Loucy (cell line): Measurements from ENCODE around the gene SELL.
"Not testable (repeated sequence)": the region's sequence is repeated elsewhere in the genome, so short reads cannot be mapped to it uniquely, and the experiment has no call there.

Source experiments
- H2AFZ ChIP-seq: fragments of 200-600 bp; sonication (generic); 2 replicates; pipeline ENCODE4 v1.6.0; 2016; ENCODE audit warnings: antibody characterized with exemption, mild to moderate bottlenecking, low read length, moderate library complexity
- H3F3A ChIP-seq: fragments of 200-600 bp; 2 replicates; pipeline ENCODE4 v1.6.0; 2016; ENCODE audit warnings: antibody characterized with exemption, low read depth, mild to moderate bottlenecking
- H3K27me3 ChIP-seq: fragments of 200-600 bp; sonication (generic); 2 replicates; pipeline ENCODE4 v1.6.1; 2014; ENCODE audit warnings: low read length, mild to moderate bottlenecking; ENCODE audit not compliant: insufficient read depth, poor library complexity, severe bottlenecking
- H3K36me3 ChIP-seq: fragments of 200-600 bp; sonication (generic); 2 replicates; pipeline ENCODE4 v1.6.1; 2016; ENCODE audit warnings: low read length; ENCODE audit not compliant: insufficient read depth
- H3K4me1 ChIP-seq: fragments of 200-600 bp; sonication (generic); 2 replicates; pipeline ENCODE4 v1.5.1; 2014; ENCODE audit warnings: low read length, mild to moderate bottlenecking; ENCODE audit not compliant: insufficient read depth, poor library complexity, severe bottlenecking
- H3K4me2 ChIP-seq: fragments of 200-600 bp; sonication (generic); 2 replicates; pipeline ENCODE4 v1.6.0; 2014; ENCODE audit warnings: antibody characterized with exemption, low read length, low read depth, mild to moderate bottlenecking; ENCODE audit not compliant: poor library complexity, severe bottlenecking
- H3K4me3 ChIP-seq: fragments of 200-600 bp; sonication (generic); 2 replicates; pipeline ENCODE4 v1.5.1; 2014; ENCODE audit warnings: low read length, mild to moderate bottlenecking, mixed read lengths; ENCODE audit not compliant: poor library complexity, severe bottlenecking
- H3K79me2 ChIP-seq: fragments of 200-600 bp; sonication (generic); 2 replicates; pipeline ENCODE4 v1.6.1; 2014; ENCODE audit warnings: low read length; ENCODE audit not compliant: insufficient read depth
- H3K9ac ChIP-seq: fragments of 200-600 bp; sonication (generic); 2 replicates; pipeline ENCODE4 v1.6.0; 2014; ENCODE audit warnings: mild to moderate bottlenecking, low read depth, low read length, moderate library complexity; ENCODE audit not compliant: poor library complexity, severe bottlenecking
- H3K9me2 ChIP-seq: fragments of 200-600 bp; sonication (generic); replicated peaks from 2 replicates; pipeline ENCODE4 v1.6.1; 2016; ENCODE audit warnings: low read depth, low read length, mixed read lengths
- H3K9me3 ChIP-seq: fragments of 200-600 bp; sonication (generic); 2 replicates; pipeline ENCODE4 v1.6.1; 2014; ENCODE audit warnings: mild to moderate bottlenecking, antibody characterized with exemption, low read length, low read depth; ENCODE audit not compliant: insufficient read depth
- H4K20me1 ChIP-seq: fragments of 200-600 bp; sonication (generic); 2 replicates; pipeline ENCODE4 v1.6.0; 2014; ENCODE audit warnings: antibody characterized with exemption, low read length, mild to moderate bottlenecking; ENCODE audit not compliant: insufficient read depth, poor library complexity, severe bottlenecking
- EZH2phosphoT487 ChIP-seq: fragments of 200-600 bp; IDR thresholded peaks from 2 replicates; pipeline ENCODE4 v1.6.1; 2018; ENCODE audit warnings: antibody characterized with exemption, mild to moderate bottlenecking, moderate library complexity, borderline replicate concordance
- TF ChIP-seq, protein P1 (sequence below): fragments of 200-600 bp; sonication (generic); conservative IDR thresholded peaks from 2 replicates; pipeline ENCODE4 v1.5.1; 2014; ENCODE audit warnings: mild to moderate bottlenecking, antibody characterized with exemption, low read length

SELL gene

GRCh38 chr1:169658777-169659176 is 52.6 kb downstream of the SELL start:
- not testable (repeated sequence) for H3K4me2 ChIP-seq, H3K9ac ChIP-seq, H3K27me3 ChIP-seq, H3K36me3 ChIP-seq, H3K79me2 ChIP-seq, H2AFZ ChIP-seq, H3F3A ChIP-seq, H3K9me2 ChIP-seq, H4K20me1 ChIP-seq, H3K4me3 ChIP-seq
- H3K9me3 ChIP-seq, result peaks cover 16% of the 10 kb centered on the region; the same call in 1 of the 2 replicates
- H3K4me1 ChIP-seq, result peaks cover 11% of the 10 kb centered on the region

DNA sequence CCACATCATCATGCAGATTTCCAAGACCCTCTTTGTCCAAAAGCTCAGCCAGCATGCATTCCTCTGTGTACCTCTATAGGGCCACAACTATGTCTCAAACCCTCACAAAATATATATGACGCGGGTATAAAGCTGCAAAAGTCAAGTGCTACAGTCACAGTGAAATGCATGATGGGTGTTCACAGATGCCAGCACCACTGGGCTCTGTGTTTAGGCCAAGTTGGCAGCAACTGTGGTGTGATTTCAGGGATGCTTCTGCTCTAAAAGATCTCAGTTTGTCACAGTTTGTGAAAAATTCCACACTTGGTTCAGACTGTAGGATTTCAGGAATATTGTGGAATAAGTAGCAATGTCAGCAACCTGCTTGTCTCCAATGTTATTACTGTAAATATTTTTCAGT is 57.5 kb downstream of the SELL start:
- no peaks in the 10 kb centered on the region for H3K9me2 ChIP-seq
- no peaks in the 10 kb centered on the region for H4K20me1 ChIP-seq
- no peak overlapping the region for H2AFZ ChIP-seq
- no peaks in the 10 kb centered on the region for H3K27me3 ChIP-seq
- no peak overlapping the region for H3K4me3 ChIP-seq
- no peak overlapping the region for H3K4me2 ChIP-seq
- no peak for TF ChIP-seq EZH2phosphoT487
- TF ChIP-seq, protein P1, sequence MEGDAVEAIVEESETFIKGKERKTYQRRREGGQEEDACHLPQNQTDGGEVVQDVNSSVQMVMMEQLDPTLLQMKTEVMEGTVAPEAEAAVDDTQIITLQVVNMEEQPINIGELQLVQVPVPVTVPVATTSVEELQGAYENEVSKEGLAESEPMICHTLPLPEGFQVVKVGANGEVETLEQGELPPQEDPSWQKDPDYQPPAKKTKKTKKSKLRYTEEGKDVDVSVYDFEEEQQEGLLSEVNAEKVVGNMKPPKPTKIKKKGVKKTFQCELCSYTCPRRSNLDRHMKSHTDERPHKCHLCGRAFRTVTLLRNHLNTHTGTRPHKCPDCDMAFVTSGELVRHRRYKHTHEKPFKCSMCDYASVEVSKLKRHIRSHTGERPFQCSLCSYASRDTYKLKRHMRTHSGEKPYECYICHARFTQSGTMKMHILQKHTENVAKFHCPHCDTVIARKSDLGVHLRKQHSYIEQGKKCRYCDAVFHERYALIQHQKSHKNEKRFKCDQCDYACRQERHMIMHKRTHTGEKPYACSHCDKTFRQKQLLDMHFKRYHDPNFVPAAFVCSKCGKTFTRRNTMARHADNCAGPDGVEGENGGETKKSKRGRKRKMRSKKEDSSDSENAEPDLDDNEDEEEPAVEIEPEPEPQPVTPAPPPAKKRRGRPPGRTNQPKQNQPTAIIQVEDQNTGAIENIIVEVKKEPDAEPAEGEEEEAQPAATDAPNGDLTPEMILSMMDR, result no peak
- H3K4me1 ChIP-seq, result peaks cover 19% of the 10 kb centered on the region
- H3K9ac ChIP-seq, result no peak overlapping the region
- H3F3A ChIP-seq, result peaks cover 11% of the 10 kb centered on the region; the same call in 1 of the 2 replicates
- H3K36me3 ChIP-seq, result no peaks in the 10 kb centered on the region
- peaks cover 12% of the 10 kb centered on the region; the same call in 1 of the 2 replicates for H3K9me3 ChIP-seq
- H3K79me2 ChIP-seq, result no peaks in the 10 kb centered on the region

DNA sequence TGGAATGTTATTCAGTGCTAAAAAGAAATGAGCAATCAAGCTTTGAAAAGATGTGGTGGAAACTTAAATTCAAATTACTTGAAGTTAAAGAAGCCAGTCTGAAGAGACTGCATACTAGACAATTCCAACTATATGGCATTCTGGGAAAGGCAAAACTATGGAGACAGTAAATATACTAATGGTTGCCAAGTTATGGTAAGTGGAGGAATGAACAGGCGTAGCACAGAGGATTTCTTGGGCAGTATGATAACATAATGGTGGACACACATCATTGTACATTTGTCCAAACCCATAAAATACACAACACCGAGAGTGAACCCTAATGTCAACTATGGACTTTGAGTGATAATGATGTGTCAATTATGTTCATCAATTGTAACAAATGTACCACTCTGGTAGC is 60.4 kb downstream of the SELL start:
- Histone ChIP-seq H3K4me2 (no peak overlapping the region), H3K36me3 (no peaks in the 10 kb centered on the region), H4K20me1 (no peaks in the 10 kb centered on the region), H3K4me1 (peaks cover 28% of the 10 kb centered on the region), H3K9me2 (no peaks in the 10 kb centered on the region), H3K79me2 (no peaks in the 10 kb centered on the region), H3K9me3 (peaks cover 9% of the 10 kb centered on the region; the same call in 1 of the 2 replicates), H3K4me3 (no peak overlapping the region), H2AFZ (no peak overlapping the region), H3K27me3 (no peaks in the 10 kb centered on the region), H3K9ac (no peak overlapping the region), H3F3A (peaks cover 12% of the 10 kb centered on the region; the same call in 1 of the 2 replicates)
- TF ChIP-seq, protein P1, result no peak
- no peak for TF ChIP-seq EZH2phosphoT487

DNA sequence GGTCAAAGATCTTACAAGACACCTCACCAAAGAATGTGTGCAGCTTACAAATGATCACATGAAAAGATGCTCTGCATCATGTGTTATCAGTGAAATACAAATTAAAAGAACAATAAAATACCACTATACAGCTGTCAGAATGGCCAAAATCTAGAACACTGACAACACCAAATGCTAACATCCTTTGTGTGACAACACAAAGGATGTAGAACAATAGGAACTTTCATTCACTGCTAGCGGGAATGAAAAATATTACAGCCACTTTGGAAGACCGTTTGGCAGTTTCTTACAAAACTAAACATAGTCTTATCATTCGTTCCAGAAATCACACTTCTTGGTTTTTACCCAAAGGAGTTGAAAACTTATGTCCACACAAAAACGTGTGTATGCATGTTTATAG is 60.9 kb downstream of the SELL start:
- no peak overlapping the region for H3K9ac ChIP-seq
- H3F3A ChIP-seq, result peaks cover 12% of the 10 kb centered on the region; the same call in 1 of the 2 replicates
- TF ChIP-seq, protein P1, result no peak
- TF ChIP-seq EZH2phosphoT487, result no peak
- H3K79me2 ChIP-seq, result no peaks in the 10 kb centered on the region
- no peak overlapping the region for H3K4me3 ChIP-seq
- H4K20me1 ChIP-seq, result no peaks in the 10 kb centered on the region
- H3K4me1 ChIP-seq, result peaks cover 28% of the 10 kb centered on the region
- H3K4me2 ChIP-seq, result no peak overlapping the region
- peaks cover 6% of the 10 kb centered on the region; the same call in 1 of the 2 replicates for H3K9me3 ChIP-seq
- H3K36me3 ChIP-seq, result no peaks in the 10 kb centered on the region
- H3K9me2 ChIP-seq, result no peaks in the 10 kb centered on the region
- no peaks in the 10 kb centered on the region for H3K27me3 ChIP-seq
- H2AFZ ChIP-seq, result no peak overlapping the region
